GM13977 (cell line): Measurements from ENCODE around the gene STX2.

Experiments used
- DNase-seq: peaks from one replicate; pipeline ENCODE4 v3.0.0; 2012; ENCODE audit warnings: low spot score
- in situ Hi-C: fragments of 300-500 bp; cut with MboI; formaldehyde crosslinking; loops from one replicate; pipeline ENCODE4 v1.12.0; 2022; ENCODE audit warnings: low sequenced_read_pairs, low pct_unique_long_range_greater_than_20kb, mixed read lengths, inconsistent platforms; ENCODE audit not compliant: unreplicated experiment
- TF ChIP-seq, protein P1 (sequence below): IDR thresholded peaks from 2 replicates; pipeline ENCODE4 v1.5.1; 2012; ENCODE audit warnings: mild to moderate bottlenecking, control low read depth; ENCODE audit not compliant: insufficient read depth; ENCODE audit errors: extremely low read depth, missing control alignments

STX2 gene

GRCh38 chr12:130873825-130874224 lies 34.8 kb upstream of the STX2 start:
- no peak for DNase-seq
- in situ Hi-C loops: no loop called here
- TF ChIP-seq, protein P1, sequence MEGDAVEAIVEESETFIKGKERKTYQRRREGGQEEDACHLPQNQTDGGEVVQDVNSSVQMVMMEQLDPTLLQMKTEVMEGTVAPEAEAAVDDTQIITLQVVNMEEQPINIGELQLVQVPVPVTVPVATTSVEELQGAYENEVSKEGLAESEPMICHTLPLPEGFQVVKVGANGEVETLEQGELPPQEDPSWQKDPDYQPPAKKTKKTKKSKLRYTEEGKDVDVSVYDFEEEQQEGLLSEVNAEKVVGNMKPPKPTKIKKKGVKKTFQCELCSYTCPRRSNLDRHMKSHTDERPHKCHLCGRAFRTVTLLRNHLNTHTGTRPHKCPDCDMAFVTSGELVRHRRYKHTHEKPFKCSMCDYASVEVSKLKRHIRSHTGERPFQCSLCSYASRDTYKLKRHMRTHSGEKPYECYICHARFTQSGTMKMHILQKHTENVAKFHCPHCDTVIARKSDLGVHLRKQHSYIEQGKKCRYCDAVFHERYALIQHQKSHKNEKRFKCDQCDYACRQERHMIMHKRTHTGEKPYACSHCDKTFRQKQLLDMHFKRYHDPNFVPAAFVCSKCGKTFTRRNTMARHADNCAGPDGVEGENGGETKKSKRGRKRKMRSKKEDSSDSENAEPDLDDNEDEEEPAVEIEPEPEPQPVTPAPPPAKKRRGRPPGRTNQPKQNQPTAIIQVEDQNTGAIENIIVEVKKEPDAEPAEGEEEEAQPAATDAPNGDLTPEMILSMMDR: no peak

DNA sequence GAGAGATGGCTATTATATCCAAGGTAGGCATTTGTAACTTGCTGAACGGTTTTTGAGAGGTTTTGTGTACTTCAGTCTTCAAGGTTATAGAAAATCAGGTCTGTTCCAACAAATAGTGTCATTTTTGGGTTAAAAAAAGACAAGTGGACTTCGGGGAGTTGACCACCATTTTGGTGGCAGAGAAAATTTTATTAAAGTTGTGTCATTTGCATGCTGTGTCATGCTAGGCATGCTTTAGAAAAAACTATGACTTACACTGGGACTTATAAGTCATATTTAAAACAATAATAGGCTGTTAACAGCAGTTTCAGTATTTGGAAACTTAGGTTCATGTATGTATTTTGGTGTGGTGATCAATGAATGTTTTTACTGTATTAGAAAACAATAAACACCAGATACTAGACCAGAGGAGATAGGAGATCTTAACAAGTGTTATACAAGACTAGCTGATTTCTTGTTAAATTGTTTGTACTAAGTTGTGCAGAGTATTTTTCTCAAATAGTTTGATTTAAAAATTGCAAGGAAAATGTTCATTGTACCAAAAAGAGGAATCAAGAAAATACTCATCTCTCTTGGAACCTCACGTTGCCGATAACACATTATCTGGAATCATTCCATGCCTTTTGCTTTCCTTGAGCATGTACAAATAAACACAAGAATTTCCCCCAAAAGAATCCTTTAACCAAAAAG lies 34.2 kb upstream of the STX2 start:
- DNase-seq: no peak
- TF ChIP-seq, protein P1: no peak
- in situ Hi-C loops: no loop called here

DNA sequence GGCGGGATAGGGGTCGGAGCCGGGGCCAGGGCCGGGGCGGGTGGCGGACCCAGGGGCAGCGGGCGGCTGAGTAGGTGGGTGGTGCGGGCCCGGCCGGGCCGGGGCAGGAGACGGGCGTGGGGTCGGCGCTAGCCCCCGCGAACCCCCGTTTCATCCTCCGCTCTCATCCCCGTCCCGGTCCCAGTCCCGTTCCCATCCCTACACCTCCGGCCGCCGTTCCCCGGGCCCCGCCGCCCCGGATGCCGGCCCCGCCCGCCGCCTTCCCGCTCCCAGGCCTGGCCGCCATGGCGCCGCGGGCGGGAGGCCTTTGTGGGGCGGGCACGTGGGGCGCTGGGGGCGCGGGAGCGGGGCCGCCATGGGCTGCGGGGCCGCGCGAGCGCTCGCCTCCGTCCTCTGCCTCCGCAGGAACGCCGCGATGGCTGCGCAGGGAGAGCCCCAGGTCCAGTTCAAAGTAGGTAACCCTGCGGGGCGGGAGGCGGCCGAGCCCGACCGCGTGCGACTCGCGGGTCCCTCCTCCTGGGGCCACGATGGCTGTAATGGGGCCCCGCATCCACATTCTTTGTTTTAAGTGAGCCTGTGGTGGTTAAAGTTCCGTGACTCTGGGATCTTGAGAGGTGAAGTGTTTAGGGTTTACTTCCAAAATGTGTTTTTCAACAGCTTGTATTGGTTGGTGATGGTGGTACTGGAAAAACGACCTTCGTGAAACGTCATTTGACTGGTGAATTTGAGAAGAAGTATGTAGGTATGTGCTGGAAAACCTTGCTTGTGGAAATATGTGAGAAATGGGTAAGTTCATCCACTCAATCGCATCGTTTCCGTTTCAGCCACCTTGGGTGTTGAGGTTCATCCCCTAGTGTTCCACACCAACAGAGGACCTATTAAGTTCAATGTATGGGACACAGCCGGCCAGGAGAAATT lies 33.4 kb upstream of the STX2 start:
- in situ Hi-C loops: no loop called here
- TF ChIP-seq, protein P1: no peak
- DNase-seq: peak; percentile 73

GRCh38 chr12:130871286-130872178 lies 32.5 kb upstream of the STX2 start, which contains the start of gene RAN:
TSS of gene RAN (plus strand) at chr12:130872066. CDS start at chr12:130872594, 528 bp downstream.
- in situ Hi-C loops: no loop called here
- TF ChIP-seq, protein P1: no peak
- peak; percentile 100 for DNase-seq

DNA sequence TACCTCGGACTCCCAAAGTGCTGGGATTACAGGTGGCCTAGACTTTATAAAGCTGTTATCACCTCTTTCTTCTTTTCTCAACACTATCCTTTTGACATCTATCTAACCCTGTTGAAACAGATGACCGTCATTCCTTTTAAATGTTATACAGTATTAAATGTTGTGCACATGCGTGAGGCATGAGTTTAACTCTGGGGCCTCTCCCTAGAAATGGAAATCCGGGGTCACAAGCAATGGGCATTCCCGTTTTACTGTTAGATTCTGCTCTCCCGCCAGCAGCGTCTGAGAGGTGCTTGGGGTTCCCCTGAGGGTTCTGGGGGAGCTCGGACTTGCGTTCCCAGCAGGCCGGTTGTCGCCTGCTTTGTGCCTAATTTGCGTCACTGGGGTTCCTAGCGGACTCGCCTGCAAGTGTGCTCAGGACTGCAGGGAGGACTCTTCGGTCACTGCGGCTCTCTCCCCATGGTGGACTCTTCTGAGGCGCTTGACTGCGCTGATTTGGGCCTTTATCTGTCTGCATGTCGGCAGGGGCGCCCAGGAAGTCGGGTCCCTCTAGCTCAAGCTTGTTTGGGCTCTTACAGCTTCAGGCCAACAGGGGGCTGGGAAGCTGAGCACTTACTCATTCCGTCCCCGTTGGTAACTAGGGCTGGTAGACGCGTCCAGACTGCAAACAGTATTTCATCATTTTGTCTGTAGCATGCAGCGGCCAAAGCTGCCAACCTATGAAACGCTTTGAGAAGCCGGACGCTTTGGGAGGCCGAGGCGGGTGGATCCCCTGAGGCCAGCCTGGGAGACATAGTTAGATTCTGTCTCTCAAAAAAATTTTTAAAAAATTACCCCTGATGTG lies 31.6 kb upstream of the STX2 start:
- TF ChIP-seq, protein P1: peak; percentile 61
- DNase-seq: peak; percentile 83
- in situ Hi-C loops: no loop called here
